MCF 10A (cell line): ENCODE data around the gene GSTM2. TPM values are rescaled to one million over a fixed set of nuclear protein-coding genes. Genes with fewer than 3 reads are reported as not detected.
"Not testable (repeated sequence)": the region's sequence is repeated elsewhere in the genome, so short reads cannot be mapped to it uniquely, and the experiment has no call there.

Experiments
- BruUV-seq: library from RNA; stranded (reverse); fragments of 400-500 nt; replicated peaks from 2 replicates; lab custom pipeline; 2021; lab: Mats Ljungman, UMichigan
- CTCF ChIA-PET: fragments of 300-600 bp; sonication (Branson Sonifier 250); formaldehyde crosslinking; extraction: SDS; loops from one replicate; lab custom pipeline; 2021; ENCODE audit warnings: antibody characterized with exemption, inconsistent platforms; lab: Yijun Ruan, JAX
- POLR2A ChIA-PET: fragments of 300-600, 350-650 bp; sonication (Branson Sonifier 250); formaldehyde crosslinking; extraction: SDS; loops from one replicate; lab custom pipeline; 2020; ENCODE audit warnings: antibody characterized with exemption, inconsistent platforms; lab: Yijun Ruan, JAX
- DNase-seq: peaks from one replicate; pipeline ENCODE4 v3.0.0-alpha.2; 2018; ENCODE audit not compliant: unreplicated experiment
- H3K27ac Mint-ChIP-seq: one replicate; pipeline ENCODE4 v1.8.0; 2022; ENCODE audit warnings: mild to moderate bottlenecking, low read depth, mixed read lengths; ENCODE audit not compliant: unreplicated experiment
- H3K27me3 Mint-ChIP-seq: one replicate; pipeline ENCODE4 v1.8.0; 2022; ENCODE audit warnings: mixed read lengths; ENCODE audit not compliant: insufficient read depth, unreplicated experiment
- H3K36me3 Mint-ChIP-seq: one replicate; pipeline ENCODE4 v1.8.0; 2022; ENCODE audit warnings: mild to moderate bottlenecking, moderate library complexity, mixed read lengths; ENCODE audit not compliant: insufficient read depth, unreplicated experiment
- H3K4me1 Mint-ChIP-seq: one replicate; pipeline ENCODE4 v1.8.0; 2022; ENCODE audit warnings: mixed read lengths; ENCODE audit not compliant: insufficient read depth, unreplicated experiment
- H3K4me3 Mint-ChIP-seq: one replicate; pipeline ENCODE4 v1.8.0; 2022; ENCODE audit warnings: mild to moderate bottlenecking, moderate library complexity, mixed read lengths; ENCODE audit not compliant: unreplicated experiment
- H3K9me3 Mint-ChIP-seq: one replicate; pipeline ENCODE4 v1.8.0; 2022; ENCODE audit warnings: mixed read lengths; ENCODE audit not compliant: unreplicated experiment
- CTCF ChIP-seq: fragments of 200-600 bp; IDR thresholded peaks from one replicate; pipeline ENCODE4 v1.8.0; 2022; ENCODE audit warnings: antibody characterized with exemption, mild to moderate bottlenecking; ENCODE audit not compliant: unreplicated experiment
- intact Hi-C: fragments of 100-400 bp; cut with micrococcal nuclease; formaldehyde crosslinking; loops from 2 replicates; pipeline ENCODE4 v1.14.1; 2022
- total RNA-seq: library from RNA; stranded (reverse); gene quantifications from 2 replicates; pipeline ENCODE4 v1.2.3, GENCODE V29; 2022

The GSTM2 gene
- total RNA-seq, 1 experiment from 2014 or later: 0.70 TPM

- no peak for DNase-seq
- H3K27ac Mint-ChIP-seq: no peak overlapping the region
- H3K4me1 Mint-ChIP-seq: no peaks in the 10 kb centered on the region
- no peaks in the 10 kb centered on the region for H3K36me3 Mint-ChIP-seq
- ChIA-PET CTCF (interaction anchor here (0.6 to 1.2 kb wide), 5 partner anchors 10 to 326 kb away, joined by 3 to 8 read pairs (median 3); partner anchors contain the start of gene AHCYL1), POLR2A (interaction anchor here (0.7 kb wide), 1 partner anchor 12 kb away, joined by 4 read pairs; no protein-coding TSS in a partner anchor)
- no peak for TF ChIP-seq CTCF
- peaks cover 16% of the 10 kb centered on the region for H3K27me3 Mint-ChIP-seq
- BruUV-seq: no TSS peak
- no peak overlapping the region for H3K4me3 Mint-ChIP-seq
- H3K9me3 Mint-ChIP-seq: no peaks in the 10 kb centered on the region
- intact Hi-C loops: no loop called here
Measured at GRCh38 chr1:109658533-109659042, 9.3 kb upstream of the GSTM2 start.

GRCh38 chr1:109659145-109659544, 8.7 kb upstream of the GSTM2 start:
- TF ChIP-seq CTCF: no peak
- ChIA-PET CTCF (interaction anchor here (1.2 kb wide), 1 partner anchor 19 kb away, joined by 8 read pairs; no protein-coding TSS in a partner anchor), POLR2A (no interaction called here)
- DNase-seq: no peak
- Mint-ChIP-seq H3K4me1 (no peaks in the 10 kb centered on the region), H3K9me3 (no peaks in the 10 kb centered on the region), H3K27me3 (peaks cover 11% of the 10 kb centered on the region), H3K36me3 (no peaks in the 10 kb centered on the region), H3K4me3 (no peak overlapping the region), H3K27ac (no peak overlapping the region)
- intact Hi-C loops: no loop called here
- BruUV-seq: no TSS peak

- Mint-ChIP-seq H3K9me3 (no peaks in the 10 kb centered on the region), H3K27me3 (peaks cover under 1% of the 10 kb centered on the region), H3K4me1 (no peaks in the 10 kb centered on the region), H3K36me3 (no peaks in the 10 kb centered on the region), H3K27ac (no peak overlapping the region), H3K4me3 (no peak overlapping the region)
- intact Hi-C loops: no loop called here
- ChIA-PET CTCF (interaction anchor here (0.6 to 2.5 kb wide), 3 partner anchors 113 to 287 kb away, joined by 4 to 7 read pairs (median 6); no protein-coding TSS in a partner anchor), POLR2A (no interaction called here)
- no peak for DNase-seq
- no peak for TF ChIP-seq CTCF
- BruUV-seq: no TSS peak
Measured at GRCh38 chr1:109659997-109660690, 7.7 kb upstream of the GSTM2 start.

- H3K27ac Mint-ChIP-seq, H3K9me3 Mint-ChIP-seq, intact Hi-C loops, H3K4me3 Mint-ChIP-seq, POLR2A ChIA-PET, H3K4me1 Mint-ChIP-seq, H3K36me3 Mint-ChIP-seq, BruUV-seq, H3K27me3 Mint-ChIP-seq, DNase-seq: not testable (repeated sequence)
- CTCF ChIA-PET: interaction anchor here (0.6 to 2.5 kb wide), 4 partner anchors 10 to 287 kb away, joined by 3 to 7 read pairs (median 5); no protein-coding TSS in a partner anchor
Measured at GRCh38 chr1:109660691-109661026, 7.2 kb upstream of the GSTM2 start.
